Erythroblast (primary cell): ENCODE data around the gene OPRD1.

Experiments
- GATA1 ChIP-seq: IDR thresholded peaks from 2 replicates; pipeline ENCODE4 v1.6.1; 2011; ENCODE audit warnings: low read depth, mild to moderate bottlenecking, control low read depth, low read length, moderate library complexity
- POLR2A ChIP-seq: IDR thresholded peaks from 2 replicates; pipeline ENCODE4 v1.6.1; 2011; ENCODE audit warnings: mild to moderate bottlenecking, low read length

GRCh38 chr1:28796352-28797211, 15.4 kb upstream of the OPRD1 start:
- TF ChIP-seq POLR2A (no peak), GATA1 (no peak)
